GM21390 (cell line): ENCODE measurements around the gene GALNT5.

Experiments
- ATAC-seq: cut with Tn5 transposase; IDR thresholded peaks from one replicate; pipeline ENCODE4 v1.9.1; 2021; ENCODE audit not compliant: unreplicated experiment

Gene GALNT5

DNA sequence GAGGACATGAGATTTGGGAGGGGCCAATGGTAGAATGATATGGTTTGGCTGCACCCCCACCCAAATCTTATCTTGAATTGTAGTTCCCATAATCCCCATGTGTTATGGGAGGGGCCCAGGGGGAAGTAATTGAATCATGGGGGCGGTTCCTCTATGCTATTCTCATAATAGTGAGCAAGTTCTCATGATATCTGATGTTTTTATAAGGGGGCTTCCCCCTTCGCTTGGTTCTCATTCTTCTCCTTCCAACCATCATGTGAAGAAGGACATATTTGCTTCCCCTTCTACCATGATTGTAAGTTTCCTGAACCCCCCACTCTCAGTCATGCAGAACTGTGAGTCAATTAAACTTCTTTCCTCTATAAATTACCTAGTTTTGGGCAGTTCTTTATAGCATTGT lies 105.1 kb downstream of the GALNT5 start:
- ATAC-seq: no peak

- ATAC-seq: peak; percentile 53
These were observed 106.2 kb downstream of the GALNT5 start for GRCh38 chr2:157363612-157364101.
